Activated CD4-positive, alpha-beta T cell treated with anti-CD3 and anti-CD28 coated beads, Interleukin-2, amount 50 U/mL, for 48 hours (primary cell): Measurements from ENCODE around the gene CELF1.
"Not testable (repeated sequence)": the region's sequence is repeated elsewhere in the genome, so short reads cannot be mapped to it uniquely, and the experiment has no call there.

Experiments used
- DNase-seq, 2 experiments: peaks; one replicate each; pipeline ENCODE4 v3.0.0-alpha.2; 2020

Gene CELF1

DNA sequence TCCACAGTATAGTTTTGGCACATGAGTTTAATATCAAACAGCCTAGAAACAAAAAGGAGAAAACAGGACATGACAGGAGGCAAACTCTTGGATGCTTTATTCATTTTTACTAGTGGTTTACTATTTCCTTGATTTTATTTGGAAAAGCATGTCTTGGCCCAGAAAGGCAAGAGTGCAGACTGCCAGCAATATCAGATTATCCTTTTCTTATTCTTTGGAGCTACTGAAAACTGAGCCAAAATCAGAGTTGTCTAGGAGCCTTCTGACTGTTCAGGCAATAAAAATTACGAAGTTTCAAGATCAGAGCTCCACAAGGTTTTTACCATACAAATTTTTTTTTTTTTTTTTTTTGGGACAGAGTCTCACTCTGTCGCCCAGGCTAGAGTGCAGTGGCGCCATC, 16.0 kb downstream of the CELF1 start:
- DNase-seq = no peak

DNA sequence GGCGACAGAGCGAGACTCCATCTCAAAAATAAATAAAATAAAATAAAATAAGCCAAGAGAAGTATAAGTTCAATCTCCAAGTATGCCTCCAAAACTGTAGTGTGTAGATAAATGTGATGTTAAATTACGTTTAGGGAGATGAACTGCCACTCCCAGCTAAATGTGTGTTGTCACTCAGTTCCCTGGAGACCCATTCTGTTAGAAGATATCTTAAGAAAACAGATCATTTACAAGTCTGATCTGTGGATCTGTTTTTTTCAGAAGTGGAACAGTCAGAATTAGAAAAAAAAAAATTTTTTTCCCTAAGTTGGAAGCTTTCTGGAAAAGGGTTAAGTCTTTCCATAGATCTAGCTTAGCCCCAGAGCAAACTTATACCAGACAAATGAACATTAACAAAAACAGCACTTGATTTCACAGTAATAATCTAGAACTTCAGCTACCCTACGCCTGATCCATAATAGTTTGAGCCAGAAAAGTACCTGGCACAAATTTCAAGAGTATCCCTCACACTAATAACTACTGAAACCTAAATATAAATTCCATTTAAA, 18.2 kb downstream of the CELF1 start:
- no peak for DNase-seq

DNA sequence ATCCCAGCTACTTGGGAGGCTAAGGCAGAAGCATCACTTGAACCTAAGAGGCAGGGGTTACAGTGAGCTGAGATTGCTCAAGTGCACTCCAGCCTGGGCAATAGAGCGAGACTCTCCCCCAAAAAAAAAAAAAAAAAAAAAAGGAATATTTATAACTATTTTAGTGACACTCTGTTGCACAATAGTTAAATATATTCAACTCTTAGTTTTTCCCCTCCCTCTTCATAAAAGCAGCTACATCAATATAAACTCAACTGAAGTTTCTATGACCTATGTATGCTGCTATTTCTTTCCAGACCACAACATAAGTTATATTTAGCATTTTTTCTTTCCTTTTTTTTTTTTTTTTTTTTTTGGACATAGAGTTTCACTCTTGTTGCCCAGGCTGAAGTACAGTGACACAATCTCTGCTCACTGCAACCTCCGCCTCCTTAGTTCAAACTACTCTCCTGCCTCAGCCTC, 19.2 kb downstream of the CELF1 start:
- DNase-seq = no peak

DNA sequence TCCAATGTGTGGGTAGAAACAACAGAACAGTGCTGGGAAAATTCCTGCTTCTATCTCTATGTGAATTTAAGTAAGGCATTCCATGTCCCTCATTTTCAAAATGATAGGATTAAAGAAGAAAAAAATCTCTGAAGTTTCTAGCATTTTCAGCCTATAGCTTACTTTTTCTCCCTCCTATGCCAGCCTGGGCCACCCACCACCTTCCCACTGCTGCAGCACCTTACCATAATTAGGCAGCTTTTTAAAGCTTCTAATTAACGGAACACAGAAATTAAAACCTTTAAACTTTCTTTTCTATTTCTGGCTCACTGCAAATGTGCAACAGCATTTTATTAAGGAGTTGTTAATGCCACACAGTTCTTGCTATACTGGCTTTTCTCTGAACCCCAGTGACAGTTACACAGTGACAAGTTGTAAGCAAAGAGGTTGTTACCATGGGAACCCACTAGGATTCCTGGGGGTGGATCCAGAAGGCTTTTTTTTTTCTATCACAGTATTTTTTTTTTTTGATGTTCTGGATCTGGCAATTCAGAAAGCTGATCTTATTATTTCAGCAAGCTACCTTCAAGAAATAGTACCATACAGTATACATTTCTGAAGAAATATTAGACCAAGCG, 20.2 kb downstream of the CELF1 start:
- DNase-seq = no peak

DNA sequence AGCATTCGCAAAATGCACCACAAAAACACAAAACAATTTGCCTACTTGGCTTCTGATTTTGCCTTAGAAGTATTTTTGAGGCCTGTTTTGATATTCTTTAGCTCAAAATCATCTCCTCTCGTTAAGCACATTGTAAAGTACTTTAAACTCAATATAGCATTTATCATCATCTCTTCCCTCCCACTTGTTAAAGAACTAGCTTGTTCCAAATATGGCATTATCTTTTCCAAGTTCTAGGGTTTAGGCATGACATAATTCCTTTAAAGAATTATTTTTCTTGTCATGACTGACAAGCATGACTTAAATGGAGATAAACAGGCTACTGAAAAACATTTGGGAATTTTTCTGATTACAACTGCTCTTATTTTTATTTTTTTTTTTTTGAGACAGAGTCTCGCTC, 21.3 kb downstream of the CELF1 start:
- no peak for DNase-seq

DNA sequence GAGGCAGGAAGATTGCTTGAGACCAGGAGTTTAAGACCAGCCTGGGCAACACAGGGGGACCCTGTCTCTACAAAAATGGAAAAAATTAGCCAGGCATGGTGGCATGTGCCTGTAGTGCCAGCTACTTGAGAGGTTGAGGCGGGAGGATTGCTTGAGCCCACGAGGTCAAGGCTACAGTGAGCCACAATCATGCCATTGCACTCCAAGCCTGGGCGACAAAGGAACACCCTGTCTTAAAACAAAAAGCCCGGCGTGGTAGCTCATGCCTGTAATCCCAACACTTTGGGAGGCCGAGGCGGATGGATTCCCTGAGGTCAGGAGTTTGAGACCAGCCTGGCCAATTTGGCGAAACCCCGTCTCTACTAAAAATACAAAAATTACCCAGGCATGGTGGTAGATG, 22.2 kb downstream of the CELF1 start:
- not testable (repeated sequence) for DNase-seq

DNA sequence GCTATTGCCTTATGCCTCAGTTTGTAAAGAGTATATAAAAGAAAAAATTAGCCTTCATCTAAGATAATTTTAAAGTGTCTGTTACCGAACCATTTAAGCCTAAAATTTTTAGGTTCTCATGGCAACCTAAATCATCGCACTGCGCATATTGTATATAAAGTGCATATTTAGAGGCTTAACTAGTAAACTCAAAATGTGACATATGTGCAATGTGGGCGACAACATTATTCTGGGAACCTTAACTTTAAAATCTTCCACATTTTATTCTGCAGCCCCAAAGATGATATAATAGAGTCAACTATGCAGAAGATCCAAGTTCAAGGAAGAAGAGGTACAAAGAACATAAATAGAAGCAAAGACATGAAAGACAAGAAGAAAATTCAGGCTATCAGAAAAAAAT, 23.0 kb downstream of the CELF1 start:
- no peak for DNase-seq

DNA sequence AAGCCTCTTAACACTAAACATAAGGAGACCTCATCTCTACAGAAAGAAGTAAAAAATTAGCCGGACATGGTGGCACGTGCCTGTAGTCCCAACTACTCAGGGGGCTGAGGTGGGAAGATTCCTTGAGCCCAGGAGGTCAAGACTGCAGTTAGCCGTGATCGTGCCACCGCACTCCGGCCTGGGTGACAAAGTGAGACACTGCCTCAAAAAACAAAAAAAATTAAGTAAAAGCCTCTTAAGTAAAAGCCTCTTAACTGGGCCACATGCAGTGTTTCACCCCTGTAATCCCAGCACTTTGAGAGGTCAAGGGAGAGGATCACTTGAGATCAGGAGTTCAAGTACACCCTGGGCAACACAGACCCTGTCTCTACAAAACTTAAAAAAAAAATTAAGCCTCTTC, 25.7 kb downstream of the CELF1 start:
- DNase-seq = no peak

DNA sequence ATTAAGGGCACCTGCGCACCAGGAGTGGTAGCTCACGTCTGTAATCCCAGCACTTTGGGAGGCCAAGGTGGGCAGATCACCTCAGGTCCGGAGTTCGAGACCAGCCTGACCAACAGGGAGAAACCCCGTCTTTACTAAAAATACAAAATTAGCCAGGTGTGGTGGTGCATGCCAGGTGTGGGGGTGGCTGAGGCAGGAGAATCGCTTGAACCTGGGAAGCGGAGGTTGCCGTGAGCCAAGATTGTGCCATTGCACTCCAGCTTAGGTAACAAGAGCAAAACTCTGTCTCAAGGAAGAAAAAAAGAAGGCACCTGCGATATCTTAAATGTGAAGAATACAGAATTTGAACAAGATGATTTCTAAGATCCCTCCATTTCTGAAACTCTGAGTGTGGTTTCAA, 26.9 kb downstream of the CELF1 start:
- DNase-seq = not testable (repeated sequence)

DNA sequence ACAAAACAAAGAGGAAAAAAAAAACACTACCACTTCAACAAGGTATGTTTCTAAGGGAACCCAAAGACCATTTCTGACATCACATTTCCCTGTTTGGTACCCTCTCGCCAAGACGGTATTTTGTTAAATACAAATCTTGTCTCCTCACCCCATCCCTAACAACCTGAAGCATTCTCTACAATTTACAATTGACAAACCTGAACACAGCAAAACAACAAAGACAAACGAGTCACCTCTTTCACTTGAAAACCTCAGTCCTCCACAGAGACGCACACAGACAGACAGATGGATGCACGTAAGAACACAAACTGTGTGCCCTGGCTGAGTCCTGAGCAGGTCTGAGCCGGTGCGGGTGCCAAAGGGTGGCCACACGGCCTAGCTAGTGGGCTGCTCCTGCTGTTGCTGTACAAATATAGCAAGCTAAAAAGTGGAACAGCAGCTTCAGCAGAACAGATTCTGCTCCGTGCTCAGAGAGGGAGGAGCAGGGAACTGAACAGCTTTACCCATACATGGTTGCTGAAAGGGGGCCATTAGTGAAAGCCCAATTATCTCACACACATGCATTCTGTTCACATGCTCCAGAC, 28.5 kb downstream of the CELF1 start:
- peak in 1 of 2 experiments; percentile 9 for DNase-seq

DNA sequence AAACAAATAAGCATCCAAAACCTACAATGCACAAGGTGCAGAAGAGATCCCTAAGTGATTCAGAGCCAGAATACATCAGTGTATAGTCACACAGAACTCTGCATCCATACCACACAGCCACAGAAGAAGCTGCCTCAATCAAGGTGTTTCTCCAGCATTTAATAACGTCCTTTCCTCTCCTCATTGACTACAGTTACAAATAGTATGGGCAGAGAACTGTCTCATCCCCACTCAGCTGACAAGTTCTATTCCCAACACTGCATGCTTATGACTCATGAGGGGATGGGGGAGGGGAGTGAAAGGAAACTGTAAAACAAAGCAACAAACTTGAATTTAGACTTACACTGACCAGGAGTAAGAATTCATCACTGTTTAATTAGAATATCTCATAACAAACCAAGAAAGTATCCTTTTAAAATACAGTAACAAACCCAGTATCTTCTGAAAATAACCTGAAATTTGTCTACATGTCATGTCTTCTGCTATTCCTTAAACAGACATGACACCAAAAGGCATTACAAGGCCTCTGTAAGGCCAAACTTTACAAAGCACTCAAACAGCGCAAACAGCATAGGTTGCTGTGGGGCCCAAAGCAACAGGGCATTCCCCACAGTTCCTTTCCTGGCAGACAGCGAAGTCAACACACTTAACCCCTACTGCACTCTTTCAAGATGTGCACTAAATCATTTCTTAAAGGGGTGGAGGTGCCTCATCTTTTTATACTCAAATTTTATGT, 29.3 kb downstream of the CELF1 start:
- peak; percentile 16 to 30 for DNase-seq

DNA sequence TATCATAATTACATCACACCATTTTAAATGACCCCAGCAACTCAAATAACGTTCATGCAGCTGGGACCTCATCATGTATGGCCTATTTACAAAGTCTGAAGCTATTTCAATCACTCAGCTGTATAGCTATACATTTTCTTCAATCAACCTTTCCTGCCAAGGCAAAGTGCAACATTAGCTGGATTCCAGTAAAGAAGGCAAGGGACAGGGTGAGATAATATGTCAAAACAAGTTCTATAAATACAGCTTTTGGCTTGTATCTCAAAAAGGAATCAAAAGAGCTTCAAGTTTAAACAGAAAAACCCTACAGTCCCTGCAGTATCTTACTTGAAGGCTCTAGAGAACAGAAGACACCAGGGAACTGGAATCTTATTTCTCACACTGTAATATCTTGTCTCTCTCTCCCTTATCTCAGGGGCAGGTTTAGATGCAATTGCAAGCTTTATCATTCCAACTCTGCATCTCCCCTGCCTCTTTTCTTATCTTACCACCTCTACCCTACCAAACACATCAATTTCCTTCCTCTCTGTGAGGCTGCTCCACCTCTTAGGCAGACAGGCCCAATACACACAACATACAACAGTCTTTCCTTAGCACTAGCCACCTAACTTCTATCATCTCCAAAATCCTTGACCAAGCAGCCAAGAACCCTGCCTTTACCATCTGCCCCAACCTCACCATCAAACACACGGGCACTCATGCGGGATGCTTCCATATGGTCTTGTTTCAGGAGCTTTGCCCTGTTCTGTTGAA, 34.5 kb downstream of the CELF1 start:
- no peak for DNase-seq

DNA sequence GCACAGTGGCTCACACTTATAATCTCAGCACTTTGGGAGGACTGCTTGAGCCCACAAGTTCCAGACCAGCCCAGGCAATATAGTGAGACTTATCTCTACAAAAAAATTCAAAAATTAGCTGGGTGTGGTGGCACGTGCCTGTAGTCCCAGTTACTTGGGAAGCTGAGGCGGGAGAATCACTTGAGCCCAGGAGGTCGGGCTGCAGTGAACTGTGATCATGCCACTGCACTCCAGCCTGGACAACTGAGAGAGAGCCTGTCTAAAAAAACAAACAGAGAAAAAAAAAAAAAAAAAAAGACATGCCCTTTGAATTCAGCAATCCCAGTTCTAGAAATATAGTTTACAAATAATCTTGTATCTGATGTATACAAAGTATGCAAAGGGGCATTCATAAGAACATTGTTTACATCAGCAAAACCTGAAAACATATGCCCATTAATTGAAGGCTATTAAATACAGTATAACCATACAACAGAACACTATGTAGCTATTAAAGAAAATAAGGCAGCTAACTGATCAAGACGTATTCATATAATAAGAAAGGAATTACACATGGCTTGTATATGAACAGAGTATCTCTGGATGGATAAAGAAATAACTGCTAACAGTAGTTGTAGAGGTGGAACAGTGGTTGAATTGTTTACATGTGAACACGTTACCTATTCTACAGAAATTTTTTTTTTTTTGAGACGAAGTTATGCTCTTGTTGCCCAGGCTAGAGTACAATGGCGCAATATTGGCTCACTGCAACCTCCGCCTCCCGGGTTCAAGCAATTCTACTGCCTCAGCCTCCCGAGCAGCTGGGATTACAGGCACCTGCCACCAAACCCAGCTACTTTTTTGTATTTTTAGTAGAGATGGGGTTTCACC, 35.7 kb downstream of the CELF1 start:
- DNase-seq = no peak

DNA sequence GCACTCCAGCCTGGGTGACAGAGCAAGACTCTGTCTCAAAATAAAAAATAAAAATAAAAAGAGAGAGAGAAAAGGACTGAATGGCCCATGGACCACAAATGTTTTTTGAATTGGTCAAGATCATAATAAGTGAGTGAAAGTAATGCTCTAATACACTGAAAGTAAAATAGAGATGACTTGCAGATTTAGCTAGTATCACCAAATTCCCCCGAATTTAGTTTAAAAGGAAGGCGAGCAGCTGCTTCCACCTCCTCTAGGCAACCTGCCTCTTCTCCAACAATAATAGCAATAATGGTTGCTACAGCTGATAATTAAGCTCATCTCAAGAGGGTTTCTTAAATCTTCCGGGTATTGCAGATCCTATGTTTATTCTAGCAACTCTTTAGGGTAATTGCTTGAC, 36.8 kb downstream of the CELF1 start:
- DNase-seq = no peak

DNA sequence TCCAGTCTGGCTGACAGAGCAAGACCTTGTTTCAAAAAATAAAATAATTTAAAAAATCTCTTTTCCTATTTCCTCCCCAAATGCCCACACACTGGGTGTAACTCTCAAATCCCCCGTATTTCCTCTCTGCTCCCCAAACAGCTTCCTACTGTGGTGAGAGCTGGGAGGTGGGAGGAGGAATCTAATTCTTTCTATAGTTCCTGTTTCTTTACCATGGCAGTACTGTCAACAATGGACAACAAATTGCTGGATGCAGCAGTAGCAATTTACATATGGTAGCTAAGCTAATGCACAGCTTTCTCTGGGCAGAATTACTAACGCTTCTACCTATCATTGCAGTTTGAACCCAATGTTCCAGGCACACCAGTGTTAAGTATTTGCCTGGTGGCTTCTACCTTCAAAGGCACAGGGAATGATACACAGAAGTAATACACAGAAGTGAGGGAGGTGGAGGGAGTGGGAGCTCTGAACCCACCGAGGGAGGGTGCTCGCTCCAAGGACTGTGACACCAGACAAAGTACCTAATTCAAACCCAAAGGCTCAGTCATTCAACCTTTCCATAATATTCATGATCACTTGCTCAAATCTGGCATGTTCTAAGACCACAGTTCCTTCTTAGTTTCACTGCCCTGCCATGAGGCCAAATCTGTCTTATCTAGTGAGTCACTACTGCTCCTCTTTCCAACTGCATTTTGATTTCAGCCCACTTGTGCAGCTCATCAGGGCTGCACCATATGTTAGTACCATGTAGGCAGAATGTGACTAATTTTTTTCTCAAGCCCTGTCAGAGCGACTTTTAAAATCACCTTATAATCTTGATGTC, 37.9 kb downstream of the CELF1 start:
- peak; percentile 40 to 65 for DNase-seq

DNA sequence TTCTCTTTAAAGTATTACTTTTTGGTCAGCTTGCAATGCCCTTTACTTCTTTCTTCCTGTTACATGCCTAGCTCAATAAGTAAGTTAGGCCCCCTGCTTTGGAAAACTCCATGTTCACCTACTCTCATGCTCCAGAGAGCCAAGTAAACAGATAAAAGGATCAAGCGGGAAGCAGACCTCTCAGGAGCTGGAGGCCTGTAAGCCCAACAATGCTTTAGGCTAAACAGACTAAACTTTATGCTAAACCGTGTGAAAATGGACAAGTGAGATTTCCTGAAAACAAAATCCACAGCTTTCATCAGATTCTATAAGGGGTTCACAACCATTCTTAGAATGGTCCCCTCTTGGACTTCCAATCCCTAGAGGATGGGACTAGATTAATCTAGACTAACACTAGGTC, 40.2 kb downstream of the CELF1 start:
- no peak for DNase-seq

DNA sequence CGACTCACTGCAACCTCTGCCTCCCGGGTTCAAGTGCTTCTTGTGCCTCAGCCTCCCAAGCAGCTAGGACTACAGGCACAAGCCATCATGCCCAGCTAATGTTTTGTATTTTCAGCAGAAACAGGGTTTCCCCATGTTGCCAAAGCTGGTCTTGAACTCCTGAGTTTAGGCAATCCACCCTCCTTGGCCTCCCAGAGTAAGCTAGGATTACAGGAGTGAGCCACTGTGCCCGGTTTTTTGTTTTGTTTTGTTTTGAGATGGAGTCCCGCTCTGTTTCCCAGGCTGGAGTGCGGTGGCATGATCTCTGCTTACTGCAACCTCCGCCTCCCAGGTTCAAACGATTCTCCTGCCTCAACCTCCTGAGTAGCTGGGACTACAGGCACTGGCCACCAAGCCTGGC, 41.0 kb downstream of the CELF1 start:
- no peak for DNase-seq

DNA sequence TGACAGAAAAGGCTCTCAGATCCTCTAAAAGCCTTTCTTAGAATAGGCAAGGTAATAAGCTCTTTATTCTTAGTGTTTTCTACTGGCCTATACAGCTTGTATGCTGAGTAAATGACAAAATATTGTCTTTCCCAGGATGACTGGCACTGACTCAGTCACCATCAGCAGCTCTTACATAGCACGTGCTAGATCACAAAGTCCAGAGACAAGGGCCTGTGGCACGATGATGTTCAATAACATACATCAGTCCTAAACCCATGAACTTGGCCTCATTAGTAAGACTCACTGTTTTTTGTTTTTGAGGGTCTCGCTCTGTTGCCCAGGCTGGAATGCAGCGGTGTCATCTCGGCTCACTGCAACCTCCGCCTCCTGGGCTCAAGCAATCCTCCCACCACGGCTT, 42.7 kb downstream of the CELF1 start:
- DNase-seq = peak in 1 of 2 experiments; percentile 7

DNA sequence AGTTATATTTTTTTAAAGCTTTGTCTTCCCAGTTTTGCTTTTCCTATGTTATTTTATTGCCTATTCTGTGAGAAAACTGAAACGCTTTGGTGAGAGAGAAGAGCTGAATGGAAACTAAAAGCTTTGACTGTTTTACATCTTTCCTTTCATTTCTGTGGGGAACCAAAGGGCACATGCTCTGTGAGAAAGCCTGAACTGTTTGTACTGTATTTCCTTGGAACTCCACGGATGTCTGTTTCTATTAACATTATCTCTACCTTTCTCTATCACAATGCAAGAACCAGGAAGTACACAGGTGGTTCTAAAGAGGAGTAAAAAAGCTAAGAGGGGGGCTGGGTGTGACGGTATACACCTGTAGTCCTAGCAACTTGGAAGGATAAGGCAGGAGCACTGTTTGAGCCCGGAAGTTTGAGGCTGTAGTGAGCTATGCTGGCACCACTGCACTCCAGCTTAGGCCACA, 43.8 kb downstream of the CELF1 start:
- DNase-seq = no peak

DNA sequence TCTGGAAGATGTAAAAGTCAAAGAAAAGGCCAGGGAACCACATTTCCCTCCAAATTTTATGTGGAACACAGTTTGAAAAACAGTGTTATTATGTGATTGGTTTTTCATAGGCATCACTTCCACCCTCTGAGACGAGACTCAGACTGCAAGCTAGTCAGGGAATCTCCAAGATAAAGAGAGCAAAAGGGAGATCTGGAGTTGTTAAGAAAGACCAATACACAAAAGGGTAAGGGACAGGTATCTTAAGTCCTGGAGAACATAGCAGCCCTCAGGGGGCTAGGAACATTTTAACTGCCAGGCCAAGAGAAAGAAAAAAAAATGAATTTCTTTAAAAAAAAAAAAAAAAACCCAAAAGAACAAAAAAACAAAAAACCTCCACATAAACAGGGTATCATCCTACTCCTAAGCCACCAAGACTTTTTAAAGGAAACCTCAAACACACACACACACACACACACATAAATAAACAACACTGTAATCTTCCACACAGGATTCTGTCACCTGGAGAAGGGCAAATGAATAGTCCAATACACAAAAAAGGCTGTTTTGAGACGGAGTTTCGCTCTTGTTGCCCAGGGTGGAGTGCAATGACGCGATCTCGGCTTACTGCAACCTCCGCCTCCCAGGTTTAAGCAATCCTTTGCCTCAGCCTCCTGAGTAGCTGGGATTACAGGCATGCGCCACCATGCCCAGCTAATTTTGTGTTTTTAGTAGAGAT, 44.5 kb downstream of the CELF1 start:
- DNase-seq = no peak
